ENCODE data around the gene MPV17.

The MPV17 gene

GRCh38 chr2:27298391-27299080, 24.4 kb downstream of the MPV17 start:
- no peak for DNase-seq (ENCODE audit: low read depth)
- no peak for TF ChIP-seq CTCF (IDR thresholded peaks at IDR 0.05; ENCODE audit: low read depth, low read length, missing control alignments)
- in situ Hi-C loops (cut with HindIII; ENCODE audit: low sequenced_read_pairs), result no loop called here
- no peak overlapping the region for H3K4me3 ChIP-seq (ENCODE audit: low read depth, low read length)

GRCh38 chr2:27297195-27297594, 25.7 kb downstream of the MPV17 start:
- no peak overlapping the region for H3K4me3 ChIP-seq (ENCODE audit: low read depth, low read length)
- no peak for DNase-seq (ENCODE audit: low read depth)
- no peak for TF ChIP-seq CTCF (IDR thresholded peaks at IDR 0.05; ENCODE audit: low read depth, low read length, missing control alignments)
- in situ Hi-C loops (cut with HindIII; ENCODE audit: low sequenced_read_pairs), result no loop called here

- in situ Hi-C loops (cut with HindIII; ENCODE audit: low sequenced_read_pairs), result no loop called here
- no peak overlapping the region for H3K4me3 ChIP-seq (ENCODE audit: low read depth, low read length)
- TF ChIP-seq CTCF (IDR thresholded peaks at IDR 0.05; ENCODE audit: low read depth, low read length, missing control alignments), result no peak
- no peak for DNase-seq (ENCODE audit: low read depth)
These were observed 26.4 kb downstream of the MPV17 start for GRCh38 chr2:27296481-27296880.

GRCh38 chr2:27294928-27295327, 28.0 kb downstream of the MPV17 start:
- H3K4me3 ChIP-seq (ENCODE audit: low read depth, low read length), result no peak overlapping the region
- DNase-seq (ENCODE audit: low read depth), result no peak
- in situ Hi-C loops (cut with HindIII; ENCODE audit: low sequenced_read_pairs), result no loop called here
- TF ChIP-seq CTCF (IDR thresholded peaks at IDR 0.05; ENCODE audit: low read depth, low read length, missing control alignments), result no peak

- in situ Hi-C loops (cut with HindIII; ENCODE audit: low sequenced_read_pairs), result no loop called here
- no peak for TF ChIP-seq CTCF (IDR thresholded peaks at IDR 0.05; ENCODE audit: low read depth, low read length, missing control alignments)
- H3K4me3 ChIP-seq (ENCODE audit: low read depth, low read length), result no peak overlapping the region
- DNase-seq (ENCODE audit: low read depth), result no peak
These were observed 31.0 kb downstream of the MPV17 start for GRCh38 chr2:27291865-27292264.

- H3K4me3 ChIP-seq (ENCODE audit: low read depth, low read length), result no peak overlapping the region
- DNase-seq (ENCODE audit: low read depth), result no peak
- no peak for TF ChIP-seq CTCF (IDR thresholded peaks at IDR 0.05; ENCODE audit: low read depth, low read length, missing control alignments)
- in situ Hi-C loops (cut with HindIII; ENCODE audit: low sequenced_read_pairs), result no loop called here
These were observed 32.3 kb downstream of the MPV17 start for GRCh38 chr2:27290549-27290948.

All from astrocyte of the cerebellum (primary cell).